Stimulated activated naive CD4-positive, alpha-beta T cell treated with Interleukin-2 at 50 U/mL for 16 hours (primary cell): ENCODE measurements around the gene FAM83D.

Experiments
- DNase-seq: peaks from one replicate; lab custom pipeline; 2025; lab: John Stamatoyannopoulos, UW

The FAM83D gene

DNA sequence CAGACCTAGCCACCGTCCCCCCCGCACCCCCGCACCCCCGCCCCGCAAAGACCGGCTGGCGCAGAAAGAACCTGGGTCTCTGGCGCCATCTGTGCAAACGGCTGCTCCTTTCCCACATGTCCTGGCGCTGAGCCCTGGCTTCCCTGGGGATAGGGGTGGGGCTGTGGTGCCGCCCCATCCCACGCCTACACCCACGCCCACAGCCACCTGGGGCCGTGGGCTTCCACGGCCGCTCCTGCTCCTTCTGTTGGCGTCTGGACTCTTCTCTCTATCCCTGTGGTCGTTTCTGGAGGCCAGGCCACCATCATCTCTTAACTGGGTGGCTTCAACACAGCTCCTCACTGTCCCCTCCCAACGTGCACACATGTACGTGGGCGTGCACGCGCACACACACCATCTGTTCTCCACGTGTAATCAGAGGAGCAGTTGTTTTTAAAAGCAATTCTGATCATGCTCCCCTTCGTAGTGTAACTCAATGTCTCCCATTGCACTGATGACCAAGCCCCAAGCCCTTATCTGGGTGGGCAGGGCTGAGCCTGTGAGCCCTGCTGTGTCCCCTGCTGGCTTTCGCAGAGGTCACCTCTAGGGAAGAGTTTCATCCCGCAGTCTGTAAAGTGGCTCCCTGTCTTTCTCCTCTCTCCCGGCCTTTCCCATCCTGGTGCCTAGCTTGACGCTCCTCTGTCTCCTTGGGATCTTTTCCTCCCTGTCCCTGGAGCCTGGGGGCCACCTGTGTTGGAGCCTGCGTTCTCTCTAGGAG, 31.9 kb upstream of the FAM83D start:
- DNase-seq, result no peak

GRCh38 chr20:38895098-38895949, 30.9 kb upstream of the FAM83D start:
- no peak for DNase-seq

- DNase-seq, result no peak
Measured at GRCh38 chr20:38896009-38896594, 30.1 kb upstream of the FAM83D start.

- DNase-seq, result no peak
Measured at GRCh38 chr20:38897267-38897666, 28.9 kb upstream of the FAM83D start.

DNA sequence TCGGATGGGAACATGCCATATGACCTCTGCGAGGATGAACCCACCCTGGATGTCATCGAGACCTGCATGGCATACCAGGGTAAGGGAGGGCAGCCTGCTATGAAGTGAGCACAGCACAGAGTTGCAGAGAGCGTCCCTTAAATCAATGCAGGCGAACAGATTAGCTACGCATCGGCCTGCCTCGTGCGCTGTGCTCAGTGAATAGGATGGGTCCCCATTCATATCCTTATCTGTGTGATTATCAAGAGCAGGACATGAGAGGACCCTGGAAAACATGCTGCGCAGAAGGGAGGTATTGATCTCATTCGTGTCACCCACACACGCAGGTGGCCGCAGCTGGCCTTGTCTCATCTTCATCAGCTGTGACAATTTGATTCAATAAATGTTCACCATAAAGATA, 25.6 kb upstream of the FAM83D start:
- no peak for DNase-seq

- DNase-seq, result no peak
Measured at GRCh38 chr20:38902601-38903000, 23.6 kb upstream of the FAM83D start.

DNA sequence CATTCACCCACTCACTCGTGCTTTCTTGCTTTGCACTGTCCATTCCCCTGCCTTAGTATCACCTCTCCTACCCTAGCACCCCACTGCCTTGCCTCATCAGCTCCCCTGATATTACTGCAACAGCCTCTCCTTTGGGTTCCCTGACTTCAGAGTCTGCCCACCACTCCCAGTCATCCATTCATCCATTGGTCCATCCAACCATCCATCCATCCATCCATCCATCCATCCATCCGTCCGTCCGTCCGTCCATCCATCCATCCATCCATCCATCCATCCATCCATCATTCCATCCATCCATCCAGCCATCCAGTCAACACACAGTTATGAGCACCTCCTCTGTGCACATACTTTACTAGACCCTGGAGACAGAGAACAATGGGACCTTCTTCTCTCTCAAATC, 22.9 kb upstream of the FAM83D start:
- no peak for DNase-seq

GRCh38 chr20:38905375-38905774, 20.8 kb upstream of the FAM83D start:
- DNase-seq, result no peak

- DNase-seq, result no peak
Measured at GRCh38 chr20:38907918-38908677, 18.1 kb upstream of the FAM83D start.

GRCh38 chr20:38915355-38915754, 10.9 kb upstream of the FAM83D start:
- no peak for DNase-seq

DNA sequence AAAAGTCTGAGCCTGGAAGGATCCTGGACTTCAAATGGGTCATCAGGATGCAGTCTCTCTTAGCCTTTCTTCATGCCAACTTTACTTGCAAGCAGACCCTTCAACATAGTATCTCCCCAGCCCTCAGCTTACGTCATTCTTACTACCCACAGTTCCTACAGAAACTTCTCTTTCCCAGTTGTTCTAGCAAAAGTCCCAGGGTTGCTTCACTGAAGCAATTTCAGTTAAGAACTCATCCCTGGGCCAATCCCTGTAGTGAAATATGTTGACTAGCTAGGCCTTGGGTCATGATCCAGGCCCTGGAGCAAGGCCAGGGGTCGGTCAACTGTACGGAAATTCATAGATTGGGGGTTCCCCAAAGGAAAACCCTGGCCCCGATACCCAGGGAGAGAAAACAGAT, 8.6 kb upstream of the FAM83D start:
- DNase-seq, result no peak

DNA sequence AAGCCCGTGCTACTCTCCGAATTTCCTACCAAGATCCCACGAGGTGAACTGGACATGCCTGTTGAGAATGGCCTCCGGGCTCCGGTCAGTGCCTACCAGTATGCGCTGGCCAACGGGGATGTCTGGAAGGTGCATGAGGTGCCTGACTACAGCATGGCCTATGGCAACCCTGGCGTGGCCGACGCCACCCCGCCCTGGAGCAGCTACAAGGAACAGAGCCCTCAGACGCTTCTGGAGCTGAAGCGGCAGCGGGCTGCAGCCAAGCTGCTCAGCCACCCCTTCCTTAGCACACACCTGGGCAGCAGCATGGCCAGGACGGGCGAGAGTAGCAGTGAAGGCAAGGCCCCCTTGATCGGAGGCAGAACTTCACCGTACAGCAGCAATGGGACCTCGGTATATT, 8.0 kb upstream of the FAM83D start:
- DNase-seq, result no peak

DNA sequence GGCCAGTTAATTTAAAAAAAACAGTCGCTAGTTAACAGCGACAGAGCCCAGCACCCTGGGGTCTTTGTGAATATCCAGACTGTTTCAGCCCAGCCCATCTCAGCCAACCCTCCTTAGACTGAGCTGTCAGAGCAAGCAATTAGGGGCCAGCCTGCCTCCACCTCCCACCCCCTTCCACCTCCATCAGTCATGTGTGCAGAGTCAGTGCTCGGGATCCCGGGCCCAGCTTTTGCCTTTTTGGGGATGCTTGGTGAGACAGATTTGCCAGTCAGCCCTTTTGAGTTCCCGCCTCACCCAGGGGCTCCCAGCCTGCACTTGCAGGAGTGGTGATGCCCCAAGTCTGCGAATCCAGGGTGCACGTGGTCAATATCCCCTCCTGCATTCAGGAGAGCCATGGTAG, 6.5 kb upstream of the FAM83D start:
- no peak for DNase-seq

DNA sequence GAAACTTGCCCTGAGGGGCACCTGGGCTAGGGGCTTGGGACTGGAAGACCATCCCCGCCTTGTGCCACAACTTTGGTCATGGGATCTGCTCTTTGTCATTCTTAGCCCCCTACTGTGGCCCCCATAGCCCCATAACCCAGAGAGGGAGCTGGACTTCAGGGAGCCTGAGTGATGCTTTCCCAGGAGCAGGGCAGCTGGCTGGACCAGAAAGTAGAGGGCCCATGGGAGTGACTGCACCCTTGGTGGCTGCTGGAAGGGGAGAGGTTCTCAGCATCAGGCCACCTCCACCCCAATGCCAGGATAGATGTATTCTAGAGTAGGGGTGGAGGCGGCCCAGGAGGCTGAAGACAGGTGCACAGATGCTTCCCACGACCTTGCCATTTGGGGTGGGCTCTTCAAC, 5.8 kb upstream of the FAM83D start:
- no peak for DNase-seq

DNA sequence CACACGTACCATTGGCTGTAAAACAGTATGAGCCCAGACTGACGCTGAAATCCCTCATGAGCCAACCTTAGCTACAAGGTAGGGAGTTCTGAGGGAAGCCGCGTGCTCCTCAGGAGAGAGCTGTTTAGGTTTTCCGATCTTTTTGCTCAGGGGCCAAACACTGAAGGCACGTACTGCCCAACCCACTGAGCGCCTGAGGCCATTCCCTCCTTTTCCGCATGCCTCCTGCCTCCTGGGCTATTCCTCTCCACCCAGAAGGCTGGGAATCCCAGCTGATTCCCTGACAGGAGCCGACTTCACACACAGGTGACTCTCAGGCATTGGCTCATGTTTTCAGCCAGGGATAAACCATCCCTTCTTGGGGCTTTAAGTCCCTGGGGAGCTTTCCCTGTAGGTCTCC, 5.4 kb upstream of the FAM83D start:
- no peak for DNase-seq

GRCh38 chr20:38924718-38925117, 1.5 kb upstream of the FAM83D start:
- no peak for DNase-seq

- DNase-seq, result no peak
Measured at GRCh38 chr20:38926934-38927616, 858 bp downstream of the FAM83D start.

DNA sequence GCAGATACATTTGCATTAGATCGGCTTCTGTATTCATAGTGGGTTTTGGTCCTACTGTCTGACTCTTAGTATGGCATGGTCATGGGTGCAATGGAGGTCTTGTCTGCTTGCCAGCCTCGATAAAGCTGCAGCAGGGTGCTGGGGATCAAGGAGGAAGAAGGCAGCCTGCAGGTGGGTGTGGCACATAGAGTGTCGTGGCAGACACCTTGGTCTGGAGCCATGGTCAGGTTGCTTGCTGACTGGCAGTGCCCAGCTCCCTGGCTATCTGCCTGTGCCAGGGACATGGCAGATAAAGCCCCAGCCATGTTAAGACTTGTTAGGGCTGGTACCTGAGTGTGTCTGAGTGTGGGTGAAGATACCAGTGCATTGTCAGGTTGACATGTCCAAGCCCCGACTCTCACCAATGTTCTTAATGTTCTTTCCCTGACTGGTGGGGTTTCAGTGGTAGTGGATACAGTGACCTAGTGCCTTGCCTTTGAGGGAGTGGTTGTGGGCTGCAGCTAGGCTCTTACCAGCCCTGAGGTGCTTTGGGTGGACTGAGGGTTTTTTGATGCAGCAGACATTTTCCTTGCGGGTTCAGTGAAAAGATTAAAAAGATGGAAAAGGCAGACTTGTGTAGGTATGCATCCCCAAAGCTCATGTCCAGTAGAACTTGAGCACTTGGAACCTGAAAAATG, 1.8 kb downstream of the FAM83D start:
- no peak for DNase-seq

DNA sequence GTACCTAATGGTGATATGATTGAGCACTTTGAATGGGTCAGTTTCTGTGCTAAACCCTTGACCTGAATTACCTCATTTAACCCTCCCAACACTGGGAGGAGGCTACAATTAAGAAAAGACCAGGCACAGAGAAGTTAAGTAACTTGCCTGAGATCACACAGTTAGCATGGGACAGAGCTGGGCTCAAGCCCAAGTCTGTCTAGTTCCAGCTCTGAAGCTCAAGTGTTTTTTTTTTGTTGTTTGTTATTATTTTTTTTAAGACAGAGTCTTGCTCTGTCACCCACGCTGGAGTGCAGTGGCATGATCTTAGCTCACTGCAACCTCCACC, 4.0 kb downstream of the FAM83D start:
- DNase-seq, result no peak

GRCh38 chr20:38931984-38932383, 5.8 kb downstream of the FAM83D start:
- DNase-seq, result no peak

DNA sequence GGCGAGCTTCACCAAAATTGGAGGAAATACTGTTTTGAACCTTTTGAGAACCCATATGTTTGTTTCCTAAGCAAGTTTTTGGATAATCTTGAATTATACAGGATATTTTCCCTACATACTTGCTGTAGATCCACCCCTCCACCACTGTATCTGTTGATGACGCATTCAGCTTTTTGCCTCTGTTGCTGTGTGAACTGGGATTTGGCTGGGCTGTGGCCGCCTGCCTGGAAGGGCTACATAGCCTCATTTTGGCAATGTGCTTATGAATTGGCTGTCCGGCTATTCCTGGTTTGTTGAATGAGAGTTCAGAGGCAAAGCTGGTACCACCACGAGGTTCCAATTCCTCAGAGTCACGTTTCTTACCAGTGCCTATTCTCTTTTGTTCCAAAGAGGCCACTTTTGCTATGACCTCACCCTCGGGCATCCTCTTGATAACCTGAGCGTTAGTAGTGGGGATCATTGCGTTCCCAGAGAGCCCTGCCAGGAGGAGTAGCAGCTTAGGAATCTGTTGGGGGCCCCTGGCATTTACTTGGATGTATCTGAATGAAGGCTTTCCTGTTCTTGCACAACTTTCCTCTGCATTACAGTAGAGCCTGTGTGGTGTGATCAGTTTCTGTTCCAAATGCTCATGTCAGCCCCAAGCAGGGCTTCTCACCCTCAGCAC, 6.4 kb downstream of the FAM83D start:
- DNase-seq, result no peak
